Measurements from ENCODE around the gene MYH3.

GRCh38 chr17:10603931-10604330 lies 53.2 kb downstream of the MYH3 start:
- no peak for TF ChIP-seq POLR2A (IDR thresholded peaks at IDR 0.05)
- TF ChIP-seq, protein P1, sequence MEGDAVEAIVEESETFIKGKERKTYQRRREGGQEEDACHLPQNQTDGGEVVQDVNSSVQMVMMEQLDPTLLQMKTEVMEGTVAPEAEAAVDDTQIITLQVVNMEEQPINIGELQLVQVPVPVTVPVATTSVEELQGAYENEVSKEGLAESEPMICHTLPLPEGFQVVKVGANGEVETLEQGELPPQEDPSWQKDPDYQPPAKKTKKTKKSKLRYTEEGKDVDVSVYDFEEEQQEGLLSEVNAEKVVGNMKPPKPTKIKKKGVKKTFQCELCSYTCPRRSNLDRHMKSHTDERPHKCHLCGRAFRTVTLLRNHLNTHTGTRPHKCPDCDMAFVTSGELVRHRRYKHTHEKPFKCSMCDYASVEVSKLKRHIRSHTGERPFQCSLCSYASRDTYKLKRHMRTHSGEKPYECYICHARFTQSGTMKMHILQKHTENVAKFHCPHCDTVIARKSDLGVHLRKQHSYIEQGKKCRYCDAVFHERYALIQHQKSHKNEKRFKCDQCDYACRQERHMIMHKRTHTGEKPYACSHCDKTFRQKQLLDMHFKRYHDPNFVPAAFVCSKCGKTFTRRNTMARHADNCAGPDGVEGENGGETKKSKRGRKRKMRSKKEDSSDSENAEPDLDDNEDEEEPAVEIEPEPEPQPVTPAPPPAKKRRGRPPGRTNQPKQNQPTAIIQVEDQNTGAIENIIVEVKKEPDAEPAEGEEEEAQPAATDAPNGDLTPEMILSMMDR (IDR thresholded peaks at IDR 0.05): no peak

All from thyroid gland (tissue), 4 donors.